GM23338 (cell line): ENCODE data around the gene ATXN2. TPM values are rescaled to one million over a fixed set of nuclear protein-coding genes. Genes with fewer than 3 reads are reported as not detected.
"Not testable (repeated sequence)": the region's sequence is repeated elsewhere in the genome, so short reads cannot be mapped to it uniquely, and the experiment has no call there.

Source experiments
- ATAC-seq: fragments of 200-7000 bp; cut with Tn5 transposase; 3 replicates; pipeline ENCODE4 v1.9.1; 2020
- DNase-seq: peaks from one replicate; pipeline ENCODE4 v3.0.0-alpha.2; 2015; ENCODE audit warnings: low spot score
- H2AFZ ChIP-seq: fragments of 200-600 bp; sonication (generic); 2 replicates; pipeline ENCODE4 v1.8.0; 2016; ENCODE audit warnings: antibody characterized with exemption, mild to moderate bottlenecking, moderate library complexity
- H3F3A ChIP-seq: fragments of 200-600 bp; sonication (generic); replicated peaks from 2 replicates; pipeline ENCODE4 v1.8.0; 2017; ENCODE audit warnings: antibody characterized with exemption, mixed run types, low read depth
- H3K27ac ChIP-seq: fragments of 200-600 bp; sonication (generic); 2 replicates; pipeline ENCODE4 v1.6.1; 2016; ENCODE audit warnings: low read depth
- H3K27me3 ChIP-seq: fragments of 200-600 bp; sonication (generic); 2 replicates; pipeline ENCODE4 v1.8.0; 2016; ENCODE audit warnings: mild to moderate bottlenecking, mixed run types, moderate library complexity; ENCODE audit not compliant: insufficient read depth
- H3K36me3 ChIP-seq: fragments of 200-600 bp; sonication (generic); 2 replicates; pipeline ENCODE4 v1.8.0; 2016; ENCODE audit warnings: mild to moderate bottlenecking; ENCODE audit not compliant: insufficient read depth
- H3K4me1 ChIP-seq: fragments of 200-600 bp; sonication (generic); 2 replicates; pipeline ENCODE4 v1.8.0; 2016; ENCODE audit warnings: mild to moderate bottlenecking, moderate library complexity; ENCODE audit not compliant: insufficient read depth
- H3K4me2 ChIP-seq: fragments of 200-600 bp; sonication (generic); 2 replicates; pipeline ENCODE4 v1.7.1; 2017; ENCODE audit warnings: mixed run types
- H3K4me3 ChIP-seq: fragments of 200-600 bp; sonication (generic); 2 replicates; pipeline ENCODE4 v1.6.1; 2016; ENCODE audit warnings: mixed run types
- H3K79me2 ChIP-seq: fragments of 200-600 bp; sonication (generic); replicated peaks from 2 replicates; pipeline ENCODE4 v1.8.0; 2017; ENCODE audit warnings: mild to moderate bottlenecking; ENCODE audit not compliant: insufficient read depth
- H3K9me2 ChIP-seq: fragments of 200-600 bp; sonication (generic); 2 replicates; pipeline ENCODE4 v1.8.0; 2017; ENCODE audit not compliant: insufficient read depth
- H4K20me1 ChIP-seq: fragments of 200-600 bp; sonication (generic); replicated peaks from 2 replicates; pipeline ENCODE4 v1.8.0; 2017; ENCODE audit warnings: mild to moderate bottlenecking; ENCODE audit not compliant: insufficient read depth
- H3K27ac Mint-ChIP-seq: 2 replicates; pipeline ENCODE4 v1.8.0; 2020; ENCODE audit warnings: inconsistent platforms, mild to moderate bottlenecking, moderate library complexity, mixed read lengths
- H3K27me3 Mint-ChIP-seq: 3 replicates; pipeline ENCODE4 v1.8.0; 2022; ENCODE audit warnings: low read depth, mild to moderate bottlenecking, moderate library complexity, mixed read lengths, inconsistent platforms; ENCODE audit not compliant: insufficient read depth, poor library complexity
- H3K36me3 Mint-ChIP-seq: 3 replicates; pipeline ENCODE4 v1.8.0; 2021; ENCODE audit warnings: low read depth, mild to moderate bottlenecking, inconsistent platforms, moderate library complexity, mixed read lengths
- H3K4me1 Mint-ChIP-seq: 3 replicates; pipeline ENCODE4 v1.8.0; 2020; ENCODE audit warnings: mild to moderate bottlenecking, inconsistent platforms, mixed read lengths
- H3K4me3 Mint-ChIP-seq: 3 replicates; pipeline ENCODE4 v1.8.0; 2021; ENCODE audit warnings: moderate library complexity, mild to moderate bottlenecking, inconsistent platforms, mixed read lengths
- H3K9me3 Mint-ChIP-seq: 3 replicates; pipeline ENCODE4 v1.8.0; 2020; ENCODE audit warnings: moderate library complexity, mild to moderate bottlenecking, inconsistent platforms, mixed read lengths
- ETS1 ChIP-seq: IDR thresholded peaks from 2 replicates; pipeline ENCODE4 v1.6.1; 2016; ENCODE audit warnings: antibody characterized with exemption
- NANOG ChIP-seq: IDR thresholded peaks from 2 replicates; pipeline ENCODE4 v1.6.1; 2016; ENCODE audit warnings: antibody characterized with exemption, borderline replicate concordance
- POLR2AphosphoS5 ChIP-seq: IDR thresholded peaks from 2 replicates; pipeline ENCODE4 v1.6.1; 2016; ENCODE audit warnings: antibody characterized with exemption, low read depth
- polyA plus RNA-seq: library from polyadenylated mRNA; unstranded; fragments of >200 nt; fragmentation: Nextera tagmentation; extraction: Ambion mirVana; gene quantifications from 2 replicates; pipeline ENCODE4 v1.2.1, GENCODE V29; 2016
- small RNA-seq: library from RNA; depleted of rRNA; stranded (forward); fragments of <200 nt; gene quantifications from one replicate; pipeline ENCODE3, GENCODE V24; 2014; ENCODE audit warnings: low replicate concordance
- total RNA-seq: library from RNA; depleted of rRNA; stranded (reverse); fragments of >200 nt; shearing (Covaris generic); gene quantifications from 2 replicates; pipeline ENCODE4 v1.2.3, GENCODE V29; 2014; rRNA removed

Gene ATXN2
- total and polyA plus RNA-seq, 2 experiments from 2014 or later = 44.8 to 59.5 TPM

- Mint-ChIP-seq H3K27me3 (peaks cover 22% of the 10 kb centered on the region), H3K27ac (peak overlapping the region; percentile 97), H3K4me1 (peaks cover 37% of the 10 kb centered on the region), H3K9me3 (no peaks in the 10 kb centered on the region), H3K4me3 (peak overlapping the region; percentile 75), H3K36me3 (no peaks in the 10 kb centered on the region; the same call in 2 of the 3 replicates)
- peak overlapping the region; percentile 75 for H3K4me2 ChIP-seq
- no peaks in the 10 kb centered on the region for H3K36me3 ChIP-seq
- H3F3A ChIP-seq = peaks cover 10% of the 10 kb centered on the region
- H3K79me2 ChIP-seq = peaks cover 37% of the 10 kb centered on the region
- peaks cover 39% of the 10 kb centered on the region for H3K4me1 ChIP-seq
- DNase-seq (peak; percentile 92), ATAC-seq (peak; percentile 20)
- peak overlapping the region; percentile 88 for H3K4me3 ChIP-seq
- no peaks in the 10 kb centered on the region for H3K9me2 ChIP-seq
- TF ChIP-seq ETS1 = peak; percentile 74
- TF ChIP-seq POLR2AphosphoS5 = peak; percentile 62
- no peak for TF ChIP-seq NANOG
- no peak overlapping the region for H2AFZ ChIP-seq
- no peaks in the 10 kb centered on the region for H3K27me3 ChIP-seq
- H3K27ac ChIP-seq = peak overlapping the region; percentile 97
- peaks cover 11% of the 10 kb centered on the region; the same call in 1 of the 2 replicates for H4K20me1 ChIP-seq
Measured at GRCh38 chr12:111404362-111405148, 194.6 kb downstream of the ATXN2 start.

- not testable (repeated sequence) for H3K27me3 ChIP-seq, DNase-seq, H3K9me2 ChIP-seq, H4K20me1 ChIP-seq, H3K27ac Mint-ChIP-seq, ATAC-seq, H3K9me3 Mint-ChIP-seq, H2AFZ ChIP-seq, H3K4me2 ChIP-seq, H3K27ac ChIP-seq, H3F3A ChIP-seq, H3K4me3 ChIP-seq, H3K36me3 ChIP-seq, H3K4me3 Mint-ChIP-seq, H3K36me3 Mint-ChIP-seq
- H3K27me3 Mint-ChIP-seq = peaks cover 29% of the 10 kb centered on the region
- peaks cover 16% of the 10 kb centered on the region for H3K79me2 ChIP-seq
- peaks cover 22% of the 10 kb centered on the region for H3K4me1 Mint-ChIP-seq
- peaks cover 19% of the 10 kb centered on the region for H3K4me1 ChIP-seq
Measured at GRCh38 chr12:111402490-111402824, 196.7 kb downstream of the ATXN2 start.

Small RNA genes lying within 50 kb of the gene (small RNA-seq; reads per million reads assigned to genes)
- gene RF00066 = not detected

Other genes with a start within 250 kb of the ATXN2 start
- 12.9 and 15.4 TPM in 2 replicates for gene PHETA1, start 230.2 kb downstream of the ATXN2 start, total RNA-seq
- gene PHETA1, start 230.2 kb downstream of the ATXN2 start, polyA plus RNA-seq = 4.8 and 5.3 TPM in 2 replicates
- gene SH2B3, start 193.4 kb downstream of the ATXN2 start, total RNA-seq = 59.0 and 59.3 TPM in 2 replicates
- gene SH2B3, start 193.4 kb downstream of the ATXN2 start, polyA plus RNA-seq = 7.6 and 8.1 TPM in 2 replicates
- 17.2 and 19.4 TPM in 2 replicates for gene BRAP, start 86.6 kb upstream of the ATXN2 start, total RNA-seq
- 13.6 and 14.9 TPM in 2 replicates for gene BRAP, start 86.6 kb upstream of the ATXN2 start, polyA plus RNA-seq
- gene ACAD10, start 86.7 kb upstream of the ATXN2 start, total RNA-seq = 23.1 and 24.4 TPM in 2 replicates
- gene ACAD10, start 86.7 kb upstream of the ATXN2 start, polyA plus RNA-seq = 15.4 and 16.3 TPM in 2 replicates
- 7.9 and 14.9 TPM in 2 replicates for gene ALDH2, start 167.6 kb upstream of the ATXN2 start, total RNA-seq
- 48.5 and 50.5 TPM in 2 replicates for gene ALDH2, start 167.6 kb upstream of the ATXN2 start, polyA plus RNA-seq
- 77.0 and 107 TPM in 2 replicates for gene MAPKAPK5, start 242.9 kb upstream of the ATXN2 start, total RNA-seq
- 39.6 and 41.5 TPM in 2 replicates for gene MAPKAPK5, start 242.9 kb upstream of the ATXN2 start, polyA plus RNA-seq